Measurements from ENCODE around the gene TPCN2. TPM values are rescaled to one million over a fixed set of nuclear protein-coding genes. Genes with fewer than 3 reads are reported as not detected.

The TPCN2 gene
- total and polyA plus RNA-seq, 4 donors: 6.4 to 20.8 (median 12.1) TPM

GRCh38 chr11:69152733-69153421 lies 104.1 kb downstream of the TPCN2 start:
- no peaks in the 10 kb centered on the region for H3K9me3 ChIP-seq (ENCODE audit: control insufficient read depth in 4 of 4, low read length in 3 of 4)
- no peak for TF ChIP-seq NR2F2 (IDR thresholded peaks at IDR 0.05)
- TF ChIP-seq FOXA2 (IDR thresholded peaks at IDR 0.05): no peak
- no peak for TF ChIP-seq RXRA (IDR thresholded peaks at IDR 0.05)
- TF ChIP-seq ZBTB33 (IDR thresholded peaks at IDR 0.05): no peak

GRCh38 chr11:69153661-69154060 lies 104.9 kb downstream of the TPCN2 start:
- peaks cover 0 to 3% (median 1%) of the 10 kb centered on the region in 4 donors for H3K27me3 ChIP-seq (ENCODE audit: control insufficient read depth in 4 of 4, insufficient read depth in 4 of 4, low read length in 3 of 4)
- no peaks in the 10 kb centered on the region for H3K4me1 ChIP-seq (ENCODE audit: control insufficient read depth in 4 of 4, insufficient read depth in 4 of 4, low read length in 3 of 4)
- H3K36me3 ChIP-seq (ENCODE audit: control insufficient read depth in 4 of 4, insufficient read depth in 3 of 4, low read depth in 1 of 4, low read length in 3 of 4): no peaks in the 10 kb centered on the region
- WGBS: 70% methylated on average over 7 of the region's 7 CpGs
- no peak overlapping the region for H3K27ac ChIP-seq (ENCODE audit: low read depth in 1 of 2, low read length in 2 of 2)
- TF ChIP-seq RXRA (IDR thresholded peaks at IDR 0.05) (no peak), FOXA2 (IDR thresholded peaks at IDR 0.05) (no peak), HNF4A (conservative IDR thresholded peaks at IDR 0.05) (no peak), JUND (IDR thresholded peaks at IDR 0.05) (no peak), ATF3 (IDR thresholded peaks at IDR 0.05) (no peak), MAX (IDR thresholded peaks at IDR 0.05) (no peak), ZBTB33 (IDR thresholded peaks at IDR 0.05) (no peak), NR2F2 (IDR thresholded peaks at IDR 0.05) (no peak), SP1 (IDR thresholded peaks at IDR 0.05) (no peak), FOXA1 (IDR thresholded peaks at IDR 0.05) (no peak), EGR1 (IDR thresholded peaks at IDR 0.05; ENCODE audit: low read depth in 2 of 2) (no peak), GABPA (IDR thresholded peaks at IDR 0.05 in 1 of 2, conservative IDR thresholded peaks at IDR 0.05 in 1 of 2) (no peak), HNF4G (IDR thresholded peaks at IDR 0.05) (no peak), RAD21 (IDR thresholded peaks at IDR 0.05) (no peak), YY1 (IDR thresholded peaks at IDR 0.05) (no peak), TAF1 (conservative IDR thresholded peaks at IDR 0.05) (no peak), CTCF (IDR thresholded peaks at IDR 0.05; ENCODE audit: low read depth, low read length, missing input control) (no peak)
- H3K4me3 ChIP-seq (ENCODE audit: low read depth in 1 of 3, low read length in 3 of 3): no peak overlapping the region
- no peaks in the 10 kb centered on the region for H3K9me3 ChIP-seq (ENCODE audit: control insufficient read depth in 4 of 4, low read length in 3 of 4)
- DNase-seq (ENCODE audit: low spot score): no peak
- H3K9ac ChIP-seq (ENCODE audit: low read depth in 1 of 2, low read length in 2 of 2): no peak overlapping the region

More at GRCh38 chr11:69152733-69153421, 104.1 kb downstream of the TPCN2 start:
- 81% methylated on average over 23 of the region's 23 CpGs for WGBS
- no peak for DNase-seq (ENCODE audit: low spot score)
- H3K27ac ChIP-seq (ENCODE audit: low read depth in 1 of 2, low read length in 2 of 2): no peak overlapping the region
- H3K36me3 ChIP-seq (ENCODE audit: control insufficient read depth in 4 of 4, insufficient read depth in 3 of 4, low read depth in 1 of 4, low read length in 3 of 4): no peaks in the 10 kb centered on the region
- no peak overlapping the region for H3K4me3 ChIP-seq (ENCODE audit: low read depth in 1 of 3, low read length in 3 of 3)
- H3K4me1 ChIP-seq (ENCODE audit: control insufficient read depth in 4 of 4, insufficient read depth in 4 of 4, low read length in 3 of 4): no peaks in the 10 kb centered on the region
- no peak overlapping the region for H3K9ac ChIP-seq (ENCODE audit: low read depth in 1 of 2, low read length in 2 of 2)
- peaks cover 0 to 3% (median 1%) of the 10 kb centered on the region in 4 donors for H3K27me3 ChIP-seq (ENCODE audit: control insufficient read depth in 4 of 4, insufficient read depth in 4 of 4, low read length in 3 of 4)
